Ovary (tissue), 9 donors: ENCODE data around the gene MAGEA8. TPM values are rescaled to one million over a fixed set of nuclear protein-coding genes. Genes with fewer than 3 reads are reported as not detected.
"Not testable (repeated sequence)": the region's sequence is repeated elsewhere in the genome, so short reads cannot be mapped to it uniquely, and the experiment has no call there.

Experiments
- DNase-seq, 5 donors: peaks; one replicate each; pipeline ENCODE4 v3.0.0-alpha.2; 2019 to 2020
- H3K27ac ChIP-seq, 2 donors: fragments of 200-600 bp; one replicate each; pipeline versions ENCODE4 v1.5.1 to v1.8.0; 2019 to 2022
- H3K27me3 ChIP-seq: fragments of 200-600 bp; one replicate; pipeline ENCODE4 v1.8.0; 2022
- H3K36me3 ChIP-seq: fragments of 200-600 bp; sonication (generic); one replicate; pipeline ENCODE4 v1.5.1; 2019
- H3K4me1 ChIP-seq: one replicate; pipeline ENCODE4 v1.8.1; 2013; ENCODE audit warnings: mild to moderate bottlenecking, moderate library complexity; ENCODE audit not compliant: insufficient read depth
- H3K4me3 ChIP-seq: fragments of 200-600 bp; sonication (generic); one replicate; pipeline ENCODE4 v1.5.1; 2017
- H3K9me3 ChIP-seq, 2 donors: fragments of 200-600 bp in 1 of 2; sonication (generic) in 1 of 2; one replicate each; pipeline versions ENCODE4 v1.5.1 to v1.8.1; 2013 to 2019; ENCODE audit warnings: mild to moderate bottlenecking in 1 of 2, moderate library complexity in 1 of 2
- WGBS, 3 donors: extraction: QIAGEN DNeasy Blood & Tissue Kit in 1 of 3; methylation state at CpG; one replicate each; pipeline versions ENCODE4 v1.1.5 to v1.1.7; 2013 to 2017; 5-methylcytosine and 5-hydroxymethylcytosine counted together
- intact Hi-C, 4 donors: fragments of 100-400 bp; cut with DNase I; formaldehyde crosslinking; loops; one replicate each; pipeline versions ENCODE4 v1.11.0 to v1.15.1; 2022 to 2023
- polyA plus RNA-seq, 2 donors: library from polyadenylated mRNA; stranded (reverse); fragments of 200-250 nt in 1 of 2; fragments of 350-450 nt in 1 of 2; fragmentation: Illumina TruSeq in 1 of 2; extraction: RNeasy Lipid Tissue Mini Kit (QIAGEN cat#74804) in 1 of 2; gene quantifications; one replicate each; pipeline ENCODE4 v1.2.3, GENCODE V29; 2013 to 2014
- total RNA-seq, 7 donors: library from RNA; depleted of rRNA in 2 of 7; stranded (reverse); fragments of >200 nt in 2 of 7; fragmentation: NEBNext Ultra II Directional in 3 of 7; extraction: Animal tissue kit (Norgen Biotek cat#: 25700) in 3 of 7; gene quantifications; one replicate each; pipeline versions ENCODE4 v1.1.0 to v1.2.4, GENCODE V29; 2016 to 2023
- donor health status: DM: no; HTN: no; CAD: no; lungs with moderate emphysema.
- donor health status: DM: no; HTN: no; CAD: no.
- donor health status: Bipolar disorder and iron deficiency.
- donor health status: DM: yes; HTN: yes; CAD: no.
- donor health status: DM: no; HTN: no; CAD: no.
- donor health status: DM: yes; HTN: yes; CAD: no.

The MAGEA8 gene
- total and polyA plus RNA-seq, 9 donors, result not detected

GRCh38 chrX:149928635-149929034 lies 47.7 kb downstream of the MAGEA8 start:
- 72 to 86% (median 83%) methylated on average over 1 of the region's 1 CpG for WGBS, 3 donors

GRCh38 chrX:149929400-149929799 lies 48.4 kb downstream of the MAGEA8 start, which contains the start of gene HSFX4:
HSFX4 (plus strand) TSS chrX:149929573; CDS start chrX:149929645, 72 bp downstream.
- intact Hi-C loops, H3K9me3 ChIP-seq, H3K27ac ChIP-seq, H3K36me3 ChIP-seq, H3K27me3 ChIP-seq, H3K4me3 ChIP-seq, DNase-seq, H3K4me1 ChIP-seq: not testable (repeated sequence)
- 75% methylated on average over 3 of the region's 7 CpGs; no CpG with 5 or more reads in 2 of the 3 donors for WGBS, 3 donors

More at GRCh38 chrX:149928635-149929034, 47.7 kb downstream of the MAGEA8 start:
- DNase-seq, intact Hi-C loops, H3K4me1 ChIP-seq, H3K27ac ChIP-seq, H3K4me3 ChIP-seq, H3K36me3 ChIP-seq, H3K27me3 ChIP-seq, H3K9me3 ChIP-seq: not testable (repeated sequence)

DNA sequence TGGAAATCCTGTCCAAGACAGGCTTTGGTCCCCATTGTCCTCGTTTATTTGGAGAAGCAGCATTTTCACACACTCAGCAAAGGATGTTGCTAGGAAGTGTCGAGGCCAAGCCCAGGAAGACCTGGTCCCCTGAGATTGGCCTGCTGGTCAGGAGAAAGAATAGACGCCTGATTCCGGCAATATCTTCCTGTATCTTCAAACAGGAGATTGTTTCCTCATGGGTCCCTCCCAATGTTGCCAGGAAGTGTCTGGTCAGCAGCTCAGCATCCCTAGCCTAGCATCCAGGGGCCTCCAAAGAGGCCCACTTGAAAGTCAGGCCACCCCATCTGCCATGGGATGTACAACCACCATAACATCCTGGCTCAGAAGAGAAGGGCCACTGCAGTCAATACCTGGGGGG lies 50.4 kb downstream of the MAGEA8 start:
- H3K9me3 ChIP-seq, H3K36me3 ChIP-seq, H3K27ac ChIP-seq, H3K4me3 ChIP-seq, H3K4me1 ChIP-seq, DNase-seq, H3K27me3 ChIP-seq, intact Hi-C loops: not testable (repeated sequence)
- 37 to 49% (median 40%) methylated on average over 1 to 2 of the region's 4 CpGs for WGBS, 3 donors

GRCh38 chrX:149932150-149932549 lies 51.2 kb downstream of the MAGEA8 start:
- intact Hi-C loops, H3K4me3 ChIP-seq, H3K9me3 ChIP-seq, H3K36me3 ChIP-seq, DNase-seq, H3K4me1 ChIP-seq, H3K27ac ChIP-seq, H3K27me3 ChIP-seq: not testable (repeated sequence)
- WGBS, 3 donors, result 30 to 96% (median 91%) methylated on average over 2 of the region's 2 CpGs

DNA sequence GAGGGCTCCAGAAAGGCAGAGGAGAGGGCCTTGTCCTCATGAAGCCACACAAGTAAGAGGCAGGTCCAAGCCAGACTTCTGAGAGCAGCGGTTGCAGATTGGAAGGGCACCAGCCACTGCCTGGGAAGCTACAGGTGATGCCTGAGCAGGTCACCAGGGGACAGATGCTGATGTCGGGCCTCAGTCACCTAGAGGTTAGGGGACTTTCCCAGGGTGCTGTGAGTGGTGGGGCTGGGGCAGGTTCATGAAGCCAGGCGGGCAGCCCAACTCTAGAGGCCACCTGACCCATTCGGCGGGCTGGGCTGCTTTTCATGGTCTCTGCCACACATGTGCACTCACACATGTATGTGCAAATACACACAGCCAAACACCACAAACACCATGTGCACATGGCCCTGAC lies 52.0 kb downstream of the MAGEA8 start:
- H3K4me3 ChIP-seq, H3K27ac ChIP-seq, DNase-seq, intact Hi-C loops, H3K27me3 ChIP-seq, H3K9me3 ChIP-seq, H3K36me3 ChIP-seq, H3K4me1 ChIP-seq: not testable (repeated sequence)
- 91 to 100% methylated on average over 1 of the region's 5 CpGs; no CpG with 5 or more reads in 1 of the 3 donors for WGBS, 3 donors

DNA sequence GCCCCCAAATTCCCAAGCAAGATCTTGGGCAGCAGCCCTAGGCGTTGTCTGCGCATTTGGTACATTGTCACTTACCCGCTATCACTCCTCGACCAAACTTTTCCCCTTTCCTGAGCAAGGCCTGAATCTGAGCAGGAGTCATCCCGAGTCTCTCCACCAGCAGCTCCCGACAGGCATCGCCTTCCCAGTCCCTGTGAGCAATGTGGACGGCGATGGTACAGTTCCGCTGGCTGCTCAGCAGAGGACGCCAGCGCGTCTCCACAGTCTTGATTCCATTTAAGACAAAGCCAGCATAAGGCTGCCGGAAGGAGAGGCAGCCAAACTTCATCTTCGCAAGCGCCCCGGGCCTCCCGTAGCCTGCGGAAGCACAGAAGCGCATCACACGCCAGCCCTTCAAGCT lies 52.6 kb downstream of the MAGEA8 start:
- intact Hi-C loops, H3K36me3 ChIP-seq, DNase-seq, H3K4me1 ChIP-seq, H3K27me3 ChIP-seq, H3K27ac ChIP-seq, H3K9me3 ChIP-seq, H3K4me3 ChIP-seq: not testable (repeated sequence)
- WGBS, 3 donors, result 70 to 72% (median 72%) methylated on average over 14 to 18 of the region's 21 CpGs

Other genes with a start within 250 kb of the MAGEA8 start
- 10 to 100 TPM; 18.7 to 43.5 (median 36.7) TPM for gene TMEM185A, start 249.4 kb upstream of the MAGEA8 start, total RNA-seq
- gene TMEM185A, start 249.4 kb upstream of the MAGEA8 start, polyA plus RNA-seq, result 10 to 100 TPM; 30.1 to 63.1 TPM
- not detected for gene MAGEA11, start 169.1 kb upstream of the MAGEA8 start, total RNA-seq
- not detected for gene MAGEA11, start 169.1 kb upstream of the MAGEA8 start, polyA plus RNA-seq
- gene HSFX1, start 107.1 kb upstream of the MAGEA8 start, total RNA-seq, result 1 to 10 TPM; 1.7 to 4.9 (median 3.2) TPM
- gene HSFX1, start 107.1 kb upstream of the MAGEA8 start, polyA plus RNA-seq, result 1 to 10 TPM in 1 of 2 donors, under 1 TPM in 1; 0.73 to 3.2 TPM
- gene MAGEA9, start 99.3 kb upstream of the MAGEA8 start, total RNA-seq, result not detected
- not detected for gene MAGEA9, start 99.3 kb upstream of the MAGEA8 start, polyA plus RNA-seq
- not detected for gene HSFX4, start 48.4 kb downstream of the MAGEA8 start, total RNA-seq
- not detected for gene HSFX4, start 48.4 kb downstream of the MAGEA8 start, polyA plus RNA-seq
- gene EOLA2, start 57.3 kb downstream of the MAGEA8 start, total RNA-seq, result 10 to 100 TPM; 23.0 to 37.9 (median 32.5) TPM
- 10 to 100 TPM; 16.4 to 23.7 TPM for gene EOLA2, start 57.3 kb downstream of the MAGEA8 start, polyA plus RNA-seq